ENCODE measurements around the gene METAP1. TPM values are rescaled to one million over a fixed set of nuclear protein-coding genes. Genes with fewer than 3 reads are reported as not detected.

Gene METAP1
- total RNA-seq, 6 experiments from 2014 or later = 49.0 to 61.4 (median 56.1) TPM

- Mint-ChIP-seq H3K36me3 (ENCODE audit: low read depth) (peaks cover 11% of the 10 kb centered on the region), H3K27ac (no peak overlapping the region), H3K4me1 (ENCODE audit: low read depth) (peaks cover 32% of the 10 kb centered on the region), H3K4me3 (no peak overlapping the region), H3K9me3 (no peaks in the 10 kb centered on the region), H3K27me3 (ENCODE audit: insufficient read depth) (no peaks in the 10 kb centered on the region; the same call in 1 of the 2 replicates)
- DNase-seq = no peak
- TF ChIP-seq, protein P1, sequence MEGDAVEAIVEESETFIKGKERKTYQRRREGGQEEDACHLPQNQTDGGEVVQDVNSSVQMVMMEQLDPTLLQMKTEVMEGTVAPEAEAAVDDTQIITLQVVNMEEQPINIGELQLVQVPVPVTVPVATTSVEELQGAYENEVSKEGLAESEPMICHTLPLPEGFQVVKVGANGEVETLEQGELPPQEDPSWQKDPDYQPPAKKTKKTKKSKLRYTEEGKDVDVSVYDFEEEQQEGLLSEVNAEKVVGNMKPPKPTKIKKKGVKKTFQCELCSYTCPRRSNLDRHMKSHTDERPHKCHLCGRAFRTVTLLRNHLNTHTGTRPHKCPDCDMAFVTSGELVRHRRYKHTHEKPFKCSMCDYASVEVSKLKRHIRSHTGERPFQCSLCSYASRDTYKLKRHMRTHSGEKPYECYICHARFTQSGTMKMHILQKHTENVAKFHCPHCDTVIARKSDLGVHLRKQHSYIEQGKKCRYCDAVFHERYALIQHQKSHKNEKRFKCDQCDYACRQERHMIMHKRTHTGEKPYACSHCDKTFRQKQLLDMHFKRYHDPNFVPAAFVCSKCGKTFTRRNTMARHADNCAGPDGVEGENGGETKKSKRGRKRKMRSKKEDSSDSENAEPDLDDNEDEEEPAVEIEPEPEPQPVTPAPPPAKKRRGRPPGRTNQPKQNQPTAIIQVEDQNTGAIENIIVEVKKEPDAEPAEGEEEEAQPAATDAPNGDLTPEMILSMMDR (IDR thresholded peaks at IDR 0.05) = no peak
Measured at GRCh38 chr4:98993419-98994071, 2.0 kb upstream of the METAP1 start.

DNA sequence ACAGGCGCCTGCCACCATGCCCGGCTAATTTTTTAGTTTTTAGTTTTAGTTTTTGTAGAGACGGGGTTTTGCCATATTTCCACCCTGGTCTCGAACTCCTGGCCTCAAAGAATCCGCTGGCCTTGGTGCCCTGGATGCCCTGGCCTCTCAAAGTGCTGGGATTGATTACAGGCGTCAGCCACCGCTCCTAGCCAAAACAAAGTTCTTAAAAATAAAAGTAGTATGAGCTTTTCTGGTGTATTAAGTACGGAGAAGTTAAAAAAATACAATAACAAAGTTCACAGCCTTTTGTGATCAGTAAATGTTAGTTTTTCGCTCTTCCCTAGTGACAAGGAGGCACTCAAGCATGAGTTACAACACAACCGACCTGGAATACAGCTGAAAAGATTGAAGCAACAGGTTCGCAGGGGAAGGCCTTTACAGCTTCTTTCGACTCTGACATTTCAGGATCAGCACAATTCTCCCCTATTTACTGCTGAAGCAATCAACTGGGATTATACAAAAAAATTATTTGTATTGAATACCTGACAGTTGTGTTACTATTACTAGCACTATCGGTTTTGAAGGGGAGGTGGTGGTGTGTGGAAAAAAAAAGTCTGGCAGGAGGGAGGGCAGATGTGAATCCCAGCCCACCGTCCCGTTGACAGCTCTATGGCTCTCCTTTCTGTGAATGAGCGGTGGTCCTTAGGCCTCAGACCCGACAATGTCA, 893 bp upstream of the METAP1 start:
- TF ChIP-seq, protein P1 (IDR thresholded peaks at IDR 0.05) = no peak
- Mint-ChIP-seq H3K9me3 (no peaks in the 10 kb centered on the region), H3K27me3 (ENCODE audit: insufficient read depth) (no peaks in the 10 kb centered on the region; the same call in 1 of the 2 replicates), H3K27ac (peak overlapping the region; percentile 99), H3K4me1 (ENCODE audit: low read depth) (peaks cover 32% of the 10 kb centered on the region), H3K36me3 (ENCODE audit: low read depth) (peaks cover 11% of the 10 kb centered on the region), H3K4me3 (peak overlapping the region; percentile 97)
- peak; percentile 38 for DNase-seq

- H3K4me1 Mint-ChIP-seq (ENCODE audit: low read depth) = peaks cover 43% of the 10 kb centered on the region
- no peaks in the 10 kb centered on the region for H3K9me3 Mint-ChIP-seq
- TF ChIP-seq, protein P1 (IDR thresholded peaks at IDR 0.05) = no peak
- H3K4me3 Mint-ChIP-seq = peak overlapping the region; percentile 95
- DNase-seq = peak; percentile 16
- H3K27ac Mint-ChIP-seq = peak overlapping the region; percentile 69
- H3K27me3 Mint-ChIP-seq (ENCODE audit: insufficient read depth) = no peaks in the 10 kb centered on the region
- H3K36me3 Mint-ChIP-seq (ENCODE audit: low read depth) = peaks cover 11% of the 10 kb centered on the region
Measured at GRCh38 chr4:98996056-98996764, 689 bp downstream of the METAP1 start.

DNA sequence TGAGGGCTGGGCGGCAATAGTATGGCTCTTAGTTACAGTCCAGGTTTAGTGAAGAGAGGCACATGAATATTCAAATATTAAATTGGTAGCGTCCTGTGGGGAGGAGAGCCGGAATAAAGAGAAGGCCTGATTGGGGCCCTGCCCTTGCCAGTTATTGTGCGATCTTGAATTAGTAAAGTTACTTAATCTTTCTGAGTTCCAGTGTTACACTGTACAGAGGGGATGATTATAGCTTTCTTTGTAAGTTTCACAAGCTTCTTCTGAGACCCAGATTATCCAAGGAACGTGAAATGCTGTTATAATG, 1.2 kb downstream of the METAP1 start:
- Mint-ChIP-seq H3K9me3 (no peaks in the 10 kb centered on the region), H3K4me3 (peak overlapping the region; percentile 95), H3K4me1 (ENCODE audit: low read depth) (peaks cover 44% of the 10 kb centered on the region), H3K27ac (peak overlapping the region; percentile 69), H3K36me3 (ENCODE audit: low read depth) (peaks cover 11% of the 10 kb centered on the region), H3K27me3 (ENCODE audit: insufficient read depth) (no peaks in the 10 kb centered on the region)
- DNase-seq = peak; percentile 1
- TF ChIP-seq, protein P1 (IDR thresholded peaks at IDR 0.05) = no peak

- H3K4me3 Mint-ChIP-seq = peak overlapping the region; percentile 95
- peaks cover 44% of the 10 kb centered on the region for H3K4me1 Mint-ChIP-seq (ENCODE audit: low read depth)
- no peaks in the 10 kb centered on the region for H3K27me3 Mint-ChIP-seq (ENCODE audit: insufficient read depth)
- TF ChIP-seq, protein P1 (IDR thresholded peaks at IDR 0.05) = no peak
- H3K9me3 Mint-ChIP-seq = no peaks in the 10 kb centered on the region
- peaks cover 11% of the 10 kb centered on the region for H3K36me3 Mint-ChIP-seq (ENCODE audit: low read depth)
- DNase-seq = no peak
- no peak overlapping the region; the same call in 1 of the 2 replicates for H3K27ac Mint-ChIP-seq
Measured at GRCh38 chr4:98997166-98997565, 1.6 kb downstream of the METAP1 start.

Measured in HFFc6 (cell line).